HepG2 (cell line): ENCODE measurements around the gene KATNB1. TPM values are rescaled to one million over a fixed set of nuclear protein-coding genes. Genes with fewer than 3 reads are reported as not detected.

Experiments used
- ATAC-seq: fragments of 200-7000 bp; cut with Tn5 transposase; 3 replicates; pipeline ENCODE4 v1.9.1; 2020; ENCODE audit warnings: mild to moderate bottlenecking, moderate library complexity
- BruUV-seq: library from RNA; stranded (reverse); fragments of 400-500 nt; replicated peaks from 2 replicates; lab custom pipeline; 2021; lab: Mats Ljungman, UMichigan
- CTCF ChIA-PET: fragments of 300-600 bp; formaldehyde crosslinking; extraction: SDS; loops from one replicate; lab custom pipeline; 2021; ENCODE audit warnings: low total read pairs, inconsistent platforms, low intra/inter-chr PET ratio; lab: Yijun Ruan, JAX
- POLR2A ChIA-PET: fragments of 350-600 bp; sonication (Branson Sonifier 250); formaldehyde crosslinking; loops from one replicate; lab custom pipeline; 2020; ENCODE audit warnings: antibody characterized with exemption, inconsistent platforms; lab: Yijun Ruan, JAX
- DNase-seq: peaks from one replicate; pipeline ENCODE4 v3.0.0-alpha.2; 2015; ENCODE audit warnings: low spot score
- FAIRE-seq: peaks from 3 replicates; lab custom pipeline; 2011; peaks lifted over from hg19 to GRCh38; lab: Jason Lieb, UNC
- H2AFZ ChIP-seq: one replicate; pipeline ENCODE4 v1.6.1; 2011; ENCODE audit warnings: low read length, inconsistent platforms
- H3K27ac ChIP-seq: fragments of 300-600 bp; 3 replicates; pipeline ENCODE4 v1.8.0; 2011; ENCODE audit warnings: mixed run types, mild to moderate bottlenecking, mixed read lengths, low read length, inconsistent platforms; ENCODE audit not compliant: insufficient read depth; ENCODE audit errors: extremely low read length
- H3K27me3 ChIP-seq, 2 experiments: fragments of 200-600 bp in 1 of 2; 2 replicates in 1 of 2; 3 replicates in 1 of 2; pipeline versions ENCODE4 v1.6.0 to v1.8.0; 2011; ENCODE audit warnings: low read length in 2 of 2, mild to moderate bottlenecking in 2 of 2, moderate library complexity in 2 of 2, inconsistent platforms in 1 of 2; ENCODE audit not compliant: insufficient read depth in 2 of 2, control insufficient read depth in 1 of 2
- H3K36me3 ChIP-seq, 2 experiments: fragments of 200-600 bp in 1 of 2; replicated peaks in 1 of 2; 2 replicates in 1 of 2; 3 replicates in 1 of 2; pipeline versions ENCODE4 v1.5.1 to v1.8.0; 2011; ENCODE audit warnings: low read length in 2 of 2, inconsistent platforms in 1 of 2; ENCODE audit not compliant: insufficient read depth in 2 of 2, control insufficient read depth in 1 of 2
- H3K4me1 ChIP-seq: 2 replicates; pipeline ENCODE4 v1.5.1; 2012; ENCODE audit warnings: low read length, inconsistent platforms; ENCODE audit not compliant: insufficient read depth
- H3K4me2 ChIP-seq: 2 replicates; pipeline ENCODE4 v1.6.0; 2011; ENCODE audit warnings: low read depth, low read length, inconsistent platforms
- H3K4me3 ChIP-seq, 3 experiments: fragments of 200-600 bp in 1 of 3; sonication (generic), shearing (Covaris generic) in 1 of 3; replicated peaks in 1 of 3; 2 replicates each; pipeline ENCODE4 v1.5.1; 2011 to 2016; ENCODE audit warnings: low read length in 3 of 3, inconsistent platforms in 2 of 3, low read depth in 2 of 3, mild to moderate bottlenecking in 2 of 3, control low read depth in 1 of 3, mixed read lengths in 1 of 3; ENCODE audit not compliant: insufficient read depth in 1 of 3
- H3K79me2 ChIP-seq: one replicate; pipeline ENCODE4 v1.6.1; 2011; ENCODE audit warnings: low read length, inconsistent platforms; ENCODE audit not compliant: insufficient read depth
- H3K9ac ChIP-seq: 2 replicates; pipeline ENCODE4 v1.6.0; 2011; ENCODE audit warnings: mild to moderate bottlenecking, low read depth, low read length, inconsistent platforms; ENCODE audit not compliant: insufficient read depth
- H3K9me3 ChIP-seq: 2 replicates; pipeline ENCODE4 v1.5.1; 2012; ENCODE audit warnings: mild to moderate bottlenecking, low read length
- H4K20me1 ChIP-seq: 2 replicates; pipeline ENCODE4 v1.6.0; 2011; ENCODE audit warnings: inconsistent platforms, mild to moderate bottlenecking, low read length, moderate library complexity; ENCODE audit not compliant: insufficient read depth
- CCAR2 ChIP-seq: fragments of 200-400 bp; formaldehyde crosslinking; optimal IDR thresholded peaks from 2 replicates; pipeline ENCODE3; 2018; ENCODE audit warnings: low read depth, mild to moderate bottlenecking, low read length, moderate library complexity
- GTF3A ChIP-seq: sonication (generic); formaldehyde crosslinking; conservative IDR thresholded peaks from 2 replicates; pipeline ENCODE4 v1.4.0; 2020; ENCODE audit warnings: mild to moderate bottlenecking, missing genetic modification reagents
- HIVEP1 ChIP-seq: sonication (generic); formaldehyde crosslinking; IDR thresholded peaks from 2 replicates; pipeline ENCODE4 v1.4.0; 2020; ENCODE audit warnings: mild to moderate bottlenecking, missing genetic modification reagents
- KMT2B ChIP-seq: IDR thresholded peaks from 2 replicates; pipeline ENCODE4 v1.6.1; 2016; ENCODE audit warnings: missing genetic modification reagents, missing compliant biosample characterization
- MEIS1 ChIP-seq: sonication (generic); formaldehyde crosslinking; IDR thresholded peaks from 2 replicates; pipeline ENCODE4 v1.9.0; 2021; ENCODE audit warnings: mild to moderate bottlenecking, missing genetic modification reagents, moderate library complexity, borderline replicate concordance
- PITX1 ChIP-seq: sonication (generic); formaldehyde crosslinking; IDR thresholded peaks from 2 replicates; pipeline ENCODE4 v1.5.1; 2020; ENCODE audit warnings: mild to moderate bottlenecking, missing genetic modification reagents
- RBAK ChIP-seq: sonication (generic); formaldehyde crosslinking; IDR thresholded peaks from 2 replicates; pipeline ENCODE4 v1.5.1; 2020; ENCODE audit warnings: mild to moderate bottlenecking, missing genetic modification reagents
- TEAD3 ChIP-seq: optimal IDR thresholded peaks from 2 replicates; pipeline ENCODE3; 2016; ENCODE audit warnings: borderline replicate concordance
- TOE1 ChIP-seq: sonication (generic); formaldehyde crosslinking; IDR thresholded peaks from 2 replicates; pipeline ENCODE4 v1.4.0; 2020; ENCODE audit warnings: mild to moderate bottlenecking, missing genetic modification reagents
- XRCC5 ChIP-seq: fragments of 200-400 bp; formaldehyde crosslinking; optimal IDR thresholded peaks from 2 replicates; pipeline ENCODE3; 2017; ENCODE audit warnings: mild to moderate bottlenecking, low read length
- ZBTB39 ChIP-seq: sonication (generic); formaldehyde crosslinking; IDR thresholded peaks from 2 replicates; pipeline ENCODE4 v1.5.0; 2020; ENCODE audit warnings: missing genetic modification reagents
- ZNF207 ChIP-seq: fragments of 450-650 bp; IDR thresholded peaks from 2 replicates; pipeline ENCODE4 v1.6.1; 2016; ENCODE audit warnings: antibody characterized with exemption, borderline replicate concordance
- ZNF549 ChIP-seq: sonication (generic); formaldehyde crosslinking; IDR thresholded peaks from 2 replicates; pipeline ENCODE4 v1.5.0; 2020; ENCODE audit warnings: missing genetic modification reagents
- WGBS: methylation state at CpG from one replicate; pipeline ENCODE4 v1.1.6; 2017; ENCODE audit warnings: low lambda C conversion rate; 5-methylcytosine and 5-hydroxymethylcytosine counted together
- in situ Hi-C: cut with HindIII; loops from 2 replicates; pipeline ENCODE4 v1.10.0; 2017; ENCODE audit warnings: low pct_unique_long_range_greater_than_20kb; ENCODE audit not compliant: extremely low pct_ligation_motif_present
- intact Hi-C: fragments of 100-400 bp; cut with micrococcal nuclease; formaldehyde crosslinking; loops from one replicate; pipeline ENCODE4 v1.10.0; 2022; ENCODE audit not compliant: unreplicated experiment
- polyA plus RNA-seq, 8 experiments: library from polyadenylated mRNA; depleted of rRNA in 3 of 8; stranded (reverse) in 7 of 8; unstranded in 1 of 8; fragments of >200 nt; fragmentation: Illumina TruSeq in 4 of 8; extraction: Trizol in 4 of 8; gene quantifications; 2 replicates each; pipeline versions ENCODE4 v1.2.1 to v1.2.3, GENCODE V29; 2011 to 2016; ENCODE audit warnings: low read depth in 4 of 8, missing spikeins in 1 of 8, mixed read lengths in 1 of 8; ENCODE audit not compliant: insufficient read depth in 1 of 8
- total RNA-seq, 5 experiments: library from RNA; depleted of rRNA; stranded (reverse); fragments of >200 nt; fragmentation: Illumina TruSeq; extraction: Trizol; gene quantifications; 2 replicates each; pipeline ENCODE4 v1.2.3, GENCODE V29; 2016; ENCODE audit warnings: low read depth in 1 of 5
- TF ChIP-seq, protein P1 (sequence below): sonication (generic); formaldehyde crosslinking; IDR thresholded peaks from 2 replicates; pipeline ENCODE4 v1.4.0; 2020; ENCODE audit warnings: missing genetic modification reagents, borderline replicate concordance
- TF ChIP-seq, protein P2 (sequence below): sonication (generic); formaldehyde crosslinking; IDR thresholded peaks from 2 replicates; pipeline ENCODE4 v1.4.0; 2020; ENCODE audit warnings: mild to moderate bottlenecking, missing genetic modification reagents

Gene KATNB1
- total and polyA plus RNA-seq, 2 of the 13 experiments (the other 11 are each of a cell fraction or from before 2014, with no cell fraction given) = 31.5 to 43.5 TPM

GRCh38 chr16:57802341-57803133 is 67.0 kb downstream of the KATNB1 start, which contains the start of gene KIFC3 (continued):
- TF ChIP-seq, protein P1, sequence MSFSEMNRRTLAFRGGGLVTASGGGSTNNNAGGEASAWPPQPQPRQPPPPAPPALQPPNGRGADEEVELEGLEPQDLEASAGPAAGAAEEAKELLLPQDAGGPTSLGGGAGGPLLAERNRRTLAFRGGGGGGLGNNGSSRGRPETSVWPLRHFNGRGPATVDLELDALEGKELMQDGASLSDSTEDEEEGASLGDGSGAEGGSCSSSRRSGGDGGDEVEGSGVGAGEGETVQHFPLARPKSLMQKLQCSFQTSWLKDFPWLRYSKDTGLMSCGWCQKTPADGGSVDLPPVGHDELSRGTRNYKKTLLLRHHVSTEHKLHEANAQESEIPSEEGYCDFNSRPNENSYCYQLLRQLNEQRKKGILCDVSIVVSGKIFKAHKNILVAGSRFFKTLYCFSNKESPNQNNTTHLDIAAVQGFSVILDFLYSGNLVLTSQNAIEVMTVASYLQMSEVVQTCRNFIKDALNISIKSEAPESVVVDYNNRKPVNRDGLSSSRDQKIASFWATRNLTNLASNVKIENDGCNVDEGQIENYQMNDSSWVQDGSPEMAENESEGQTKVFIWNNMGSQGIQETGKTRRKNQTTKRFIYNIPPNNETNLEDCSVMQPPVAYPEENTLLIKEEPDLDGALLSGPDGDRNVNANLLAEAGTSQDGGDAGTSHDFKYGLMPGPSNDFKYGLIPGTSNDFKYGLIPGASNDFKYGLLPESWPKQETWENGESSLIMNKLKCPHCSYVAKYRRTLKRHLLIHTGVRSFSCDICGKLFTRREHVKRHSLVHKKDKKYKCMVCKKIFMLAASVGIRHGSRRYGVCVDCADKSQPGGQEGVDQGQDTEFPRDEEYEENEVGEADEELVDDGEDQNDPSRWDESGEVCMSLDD = no peak; the same call in 1 of the 2 replicates
- TF ChIP-seq ZNF549 (CRISPR knock-in tag) (no peak), ZNF207 (no peak), TOE1 (no peak)
- TF ChIP-seq, protein P2, sequence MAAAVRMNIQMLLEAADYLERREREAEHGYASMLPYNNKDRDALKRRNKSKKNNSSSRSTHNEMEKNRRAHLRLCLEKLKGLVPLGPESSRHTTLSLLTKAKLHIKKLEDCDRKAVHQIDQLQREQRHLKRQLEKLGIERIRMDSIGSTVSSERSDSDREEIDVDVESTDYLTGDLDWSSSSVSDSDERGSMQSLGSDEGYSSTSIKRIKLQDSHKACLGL = peak; percentile 82; the same call in 1 of the 2 replicates

DNA sequence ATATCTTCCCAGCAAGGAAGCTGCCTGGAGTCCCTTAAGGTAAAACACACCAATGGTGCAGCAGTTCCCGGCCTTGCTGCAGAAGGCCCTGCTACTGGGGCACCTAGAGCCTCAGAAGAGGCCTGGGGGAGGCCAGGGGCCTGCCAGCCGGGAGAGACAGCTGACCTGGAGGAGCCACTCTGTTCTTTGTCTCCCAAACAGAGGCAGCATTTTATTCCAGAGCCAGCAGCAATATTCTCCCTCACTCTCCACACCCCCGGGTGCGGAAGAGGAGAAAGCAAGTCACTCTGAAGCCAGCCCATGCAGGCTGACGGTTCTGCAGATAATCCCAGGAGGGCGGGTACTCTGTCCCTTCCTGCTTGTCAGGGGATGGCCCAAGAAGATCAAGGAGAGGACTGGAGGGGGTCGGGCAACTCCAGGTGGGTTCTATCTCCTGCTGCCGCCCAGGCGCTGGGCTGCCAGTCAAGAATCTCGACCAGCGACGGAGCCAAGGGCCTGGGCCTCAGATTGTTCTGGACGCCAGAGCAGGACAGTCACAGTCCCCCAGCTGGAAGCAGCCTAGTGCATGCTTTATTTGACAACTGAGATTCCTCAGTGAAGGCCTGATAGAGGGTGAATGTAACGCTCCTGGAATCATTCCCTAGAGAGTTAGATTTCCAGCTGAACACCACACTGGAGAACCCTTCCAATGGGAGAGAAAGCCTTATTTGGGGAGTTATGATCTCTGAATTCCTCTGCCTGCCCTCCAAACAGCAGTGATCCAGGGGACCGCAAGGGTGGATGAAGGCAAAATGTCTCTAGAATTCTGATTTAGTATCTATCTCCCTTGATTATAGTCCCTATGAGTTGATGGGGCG is 67.8 kb downstream of the KATNB1 start:
- Histone ChIP-seq H3K9me3 (no peaks in the 10 kb centered on the region), H4K20me1 (no peaks in the 10 kb centered on the region), H3K36me3 (no peaks in the 10 kb centered on the region), H2AFZ (no peak overlapping the region), H3K27ac (peak overlapping the region; percentile 73), H3K9ac (peak overlapping the region; percentile 66), H3K4me3 (peak overlapping the region; percentile 51 to 89 (median 58)), H3K4me1 (peaks cover 88% of the 10 kb centered on the region), H3K4me2 (peak overlapping the region; percentile 100), H3K27me3 (no peaks in the 10 kb centered on the region), H3K79me2 (peaks cover 25% of the 10 kb centered on the region)
- peak; percentile 38 for ATAC-seq
- whole genome bisulfite sequencing = 26% methylated on average over 15 of the region's 16 CpGs
- in situ Hi-C loops (no loop called here), intact Hi-C loops (loop anchor here (2.0 kb wide), 2 partner anchors 59 to 89 kb away; no protein-coding TSS in a partner anchor)
- BruUV-seq = TSS peak; percentile 43
- CTCF ChIA-PET = interaction anchor here (1.4 kb wide), 1 partner anchor 23 kb away, joined by 5 read pairs; no protein-coding TSS in a partner anchor
- FAIRE-seq = no peak
- peak; percentile 57 for DNase-seq
- POLR2A ChIA-PET = interaction anchor here (0.8 to 12.4 kb wide), 13 partner anchors 8 to 197 kb away, joined by 3 to 141 read pairs (median 6); partner anchors contain the start of genes KATNB1 and ZNF319
- no peak for TF ChIP-seq CCAR2
- peak; percentile 70; the same call in 1 of the 2 replicates for TF ChIP-seq MEIS1 (CRISPR knock-in tag)
- TF ChIP-seq PITX1 (CRISPR knock-in tag) = peak; percentile 13; the same call in 1 of the 2 replicates
- TF ChIP-seq KMT2B (CRISPR knock-in tag) = 0 out of 2 replicates have a peak, but pooled peaks have one; percentile 3
- peak; percentile 45; the same call in 1 of the 2 replicates for TF ChIP-seq HIVEP1 (CRISPR knock-in tag)
- TF ChIP-seq GTF3A (CRISPR knock-in tag) = 0 out of 2 replicates have a peak, but pooled peaks have one; percentile 62
- peak; percentile 42 for TF ChIP-seq ZBTB39 (CRISPR knock-in tag)
- peak; percentile 16 for TF ChIP-seq XRCC5
- TF ChIP-seq RBAK (CRISPR knock-in tag) = no peak
- peak; percentile 5 for TF ChIP-seq TEAD3 (CRISPR knock-in tag)
